Measurements from ENCODE around the gene ELAVL3.
"Not testable (repeated sequence)": the region's sequence is repeated elsewhere in the genome, so short reads cannot be mapped to it uniquely, and the experiment has no call there.

The ELAVL3 gene

GRCh38 chr19:11458236-11458900, 22.5 kb downstream of the ELAVL3 start:
- no peak for DNase-seq

GRCh38 chr19:11457831-11458230, 23.0 kb downstream of the ELAVL3 start:
- DNase-seq = no peak

- DNase-seq = no peak
These were observed 23.7 kb downstream of the ELAVL3 start for GRCh38 chr19:11457115-11457514.

- DNase-seq = no peak
These were observed 24.2 kb downstream of the ELAVL3 start for GRCh38 chr19:11456659-11457058.

- DNase-seq = not testable (repeated sequence)
These were observed 25.7 kb downstream of the ELAVL3 start for GRCh38 chr19:11455233-11455554.

- DNase-seq = no peak
These were observed 27.1 kb downstream of the ELAVL3 start for GRCh38 chr19:11453468-11454341.

- no peak for DNase-seq
These were observed 28.1 kb downstream of the ELAVL3 start for GRCh38 chr19:11452620-11453310.

GRCh38 chr19:11451871-11452619, 28.8 kb downstream of the ELAVL3 start:
- no peak for DNase-seq

GRCh38 chr19:11451327-11451870, 29.4 kb downstream of the ELAVL3 start:
- no peak for DNase-seq

GRCh38 chr19:11450570-11451326, 30.1 kb downstream of the ELAVL3 start:
- DNase-seq = no peak

- no peak for DNase-seq
These were observed 31.8 kb downstream of the ELAVL3 start for GRCh38 chr19:11448923-11449554.

- DNase-seq = no peak
These were observed 32.4 kb downstream of the ELAVL3 start for GRCh38 chr19:11448410-11448809.

- no peak for DNase-seq
These were observed 33.2 kb downstream of the ELAVL3 start for GRCh38 chr19:11447347-11448262.

GRCh38 chr19:11446652-11447301, 34.1 kb downstream of the ELAVL3 start:
- peak; percentile 29 for DNase-seq

- no peak for DNase-seq
These were observed 34.6 kb downstream of the ELAVL3 start for GRCh38 chr19:11446271-11446651.

- no peak for DNase-seq
These were observed 35.7 kb downstream of the ELAVL3 start for GRCh38 chr19:11445141-11445540.

GRCh38 chr19:11444059-11444458, 36.8 kb downstream of the ELAVL3 start:
- DNase-seq = no peak

GRCh38 chr19:11437955-11438354, 42.9 kb downstream of the ELAVL3 start:
- no peak for DNase-seq

GRCh38 chr19:11435833-11436313, 45.0 kb downstream of the ELAVL3 start:
- no peak for DNase-seq

All from activated CD4-positive, alpha-beta T cell treated with anti-CD3 and anti-CD28 coated beads for 1 hour (primary cell).